ENCODE data around the gene FBXO41. TPM values are rescaled to one million over a fixed set of nuclear protein-coding genes. Genes with fewer than 3 reads are reported as not detected.

Gene FBXO41, protein sequence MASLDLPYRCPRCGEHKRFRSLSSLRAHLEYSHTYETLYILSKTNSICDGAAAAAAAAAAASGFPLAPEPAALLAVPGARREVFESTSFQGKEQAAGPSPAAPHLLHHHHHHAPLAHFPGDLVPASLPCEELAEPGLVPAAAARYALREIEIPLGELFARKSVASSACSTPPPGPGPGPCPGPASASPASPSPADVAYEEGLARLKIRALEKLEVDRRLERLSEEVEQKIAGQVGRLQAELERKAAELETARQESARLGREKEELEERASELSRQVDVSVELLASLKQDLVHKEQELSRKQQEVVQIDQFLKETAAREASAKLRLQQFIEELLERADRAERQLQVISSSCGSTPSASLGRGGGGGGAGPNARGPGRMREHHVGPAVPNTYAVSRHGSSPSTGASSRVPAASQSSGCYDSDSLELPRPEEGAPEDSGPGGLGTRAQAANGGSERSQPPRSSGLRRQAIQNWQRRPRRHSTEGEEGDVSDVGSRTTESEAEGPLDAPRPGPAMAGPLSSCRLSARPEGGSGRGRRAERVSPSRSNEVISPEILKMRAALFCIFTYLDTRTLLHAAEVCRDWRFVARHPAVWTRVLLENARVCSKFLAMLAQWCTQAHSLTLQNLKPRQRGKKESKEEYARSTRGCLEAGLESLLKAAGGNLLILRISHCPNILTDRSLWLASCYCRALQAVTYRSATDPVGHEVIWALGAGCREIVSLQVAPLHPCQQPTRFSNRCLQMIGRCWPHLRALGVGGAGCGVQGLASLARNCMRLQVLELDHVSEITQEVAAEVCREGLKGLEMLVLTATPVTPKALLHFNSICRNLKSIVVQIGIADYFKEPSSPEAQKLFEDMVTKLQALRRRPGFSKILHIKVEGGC
- total RNA-seq: 1 to 10 TPM in 3 of 4 donors, under 1 TPM in 1; 0.98 to 4.9 (median 2.8) TPM

DNA sequence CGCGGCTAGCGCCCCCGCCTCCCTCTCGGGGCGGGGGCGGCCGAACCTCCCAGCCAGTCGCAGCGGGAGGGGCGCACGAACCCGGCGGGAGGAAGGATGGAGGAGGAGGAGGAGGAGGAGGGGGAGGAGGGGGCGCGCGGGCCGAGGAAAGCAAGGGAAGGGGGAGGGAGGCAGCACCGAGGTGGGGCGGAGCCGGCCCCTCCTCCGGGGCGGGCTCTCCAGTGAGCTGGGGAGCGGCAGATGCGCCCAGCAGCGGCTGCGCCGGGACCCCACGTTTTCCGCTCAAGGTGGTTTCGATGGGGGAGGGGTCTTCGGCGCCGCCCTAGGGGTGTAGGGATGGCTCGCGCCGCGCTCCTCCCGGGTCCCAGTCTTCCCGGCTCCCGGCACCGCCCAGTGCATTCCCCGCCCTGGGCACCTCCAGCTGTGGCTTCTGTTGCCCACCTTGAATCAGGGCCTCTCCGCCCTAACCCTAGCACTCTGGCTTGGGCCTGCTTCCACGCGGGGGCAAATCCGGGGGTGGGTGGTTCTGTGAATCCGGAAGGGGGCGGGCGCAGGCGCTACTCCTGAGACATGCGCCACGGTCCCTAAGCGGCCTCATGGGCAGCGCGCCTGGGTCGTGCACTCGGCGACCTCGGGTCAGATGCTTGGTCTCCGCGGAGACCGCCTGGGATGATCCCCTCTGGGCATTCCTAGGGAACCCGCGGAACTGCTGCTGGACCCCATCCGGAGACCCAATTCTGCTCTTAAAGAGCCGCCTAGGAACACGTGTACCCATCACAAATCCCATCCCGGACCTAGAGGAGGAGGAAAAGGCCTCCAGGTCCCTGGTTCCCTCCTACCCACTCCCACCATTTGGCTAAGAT is at the start of gene FBXO41:
Gene FBXO41 (minus strand): TSS at position 183 of the 863 bp plus-strand sequence. CDS start 14,848 bp downstream, outside the sequence.
- no peak for TF ChIP-seq CTCF (IDR thresholded peaks at IDR 0.05; ENCODE audit: low read depth)

- no peak for TF ChIP-seq CTCF (IDR thresholded peaks at IDR 0.05; ENCODE audit: low read depth)
Observed at GRCh38 chr2:73334045-73334444, 49.8 kb upstream of the FBXO41 start.

- TF ChIP-seq CTCF (IDR thresholded peaks at IDR 0.05; ENCODE audit: low read depth): no peak
Observed at GRCh38 chr2:73333564-73333963, 49.3 kb upstream of the FBXO41 start.

GRCh38 chr2:73324126-73324725 is 39.9 kb upstream of the FBXO41 start:
- TF ChIP-seq CTCF (IDR thresholded peaks at IDR 0.05; ENCODE audit: low read depth): no peak

GRCh38 chr2:73323551-73323950 is 39.3 kb upstream of the FBXO41 start:
- TF ChIP-seq CTCF (IDR thresholded peaks at IDR 0.05; ENCODE audit: low read depth): no peak

DNA sequence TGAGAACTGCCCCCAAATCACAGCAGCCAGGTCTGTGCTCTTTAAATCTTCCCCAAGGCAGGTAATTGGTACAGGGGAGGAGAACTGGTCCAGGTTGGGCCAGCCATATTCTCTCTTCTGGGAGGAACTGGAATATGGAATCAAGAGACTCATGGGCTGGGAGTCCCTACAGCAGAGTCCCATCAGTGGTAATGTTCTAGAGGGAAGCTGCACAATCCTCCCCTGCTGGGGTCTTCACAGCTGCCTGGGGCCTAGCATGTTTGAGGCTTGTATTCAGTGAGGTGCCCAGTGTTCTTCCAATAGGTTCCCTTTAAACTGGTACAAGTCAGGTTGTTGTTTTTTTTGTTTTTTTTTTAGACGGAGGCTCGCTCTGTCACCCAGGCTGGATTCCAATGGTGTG is 30.2 kb upstream of the FBXO41 start:
- no peak for TF ChIP-seq CTCF (IDR thresholded peaks at IDR 0.05; ENCODE audit: low read depth)
